ENCODE results near the gene NRCAM.

DNA sequence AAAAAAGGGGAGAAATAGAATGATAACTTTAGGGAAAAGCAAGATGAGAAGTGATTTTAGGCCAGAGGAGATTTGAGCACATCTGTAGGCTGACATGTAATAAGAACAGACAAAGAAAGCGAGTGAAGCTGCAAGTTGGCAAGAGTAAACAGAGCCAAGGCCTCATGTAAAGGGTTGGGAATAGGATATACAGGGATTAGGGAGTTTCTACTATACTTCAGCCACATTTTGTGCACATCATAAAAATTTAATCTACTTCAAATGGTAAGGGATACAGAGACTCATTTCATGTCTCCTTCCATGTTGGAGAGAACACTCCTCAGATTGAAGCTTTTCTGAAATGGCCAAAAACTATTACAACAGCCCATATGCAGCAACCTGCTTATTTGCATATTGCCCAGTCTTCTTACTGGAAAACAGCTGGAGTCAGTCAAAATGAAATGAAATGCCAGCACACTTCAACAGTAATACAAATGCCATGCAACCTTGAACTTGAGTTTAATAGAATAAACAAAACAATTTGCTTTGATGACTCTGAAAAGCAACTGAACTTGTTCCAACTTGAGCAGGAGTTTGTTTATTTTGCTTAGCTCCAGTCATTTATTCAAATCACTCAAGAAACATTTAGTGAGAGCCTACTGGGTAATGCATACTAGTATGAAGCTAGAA lies 49.9 kb downstream of the NRCAM start:
- TF ChIP-seq, protein P1, sequence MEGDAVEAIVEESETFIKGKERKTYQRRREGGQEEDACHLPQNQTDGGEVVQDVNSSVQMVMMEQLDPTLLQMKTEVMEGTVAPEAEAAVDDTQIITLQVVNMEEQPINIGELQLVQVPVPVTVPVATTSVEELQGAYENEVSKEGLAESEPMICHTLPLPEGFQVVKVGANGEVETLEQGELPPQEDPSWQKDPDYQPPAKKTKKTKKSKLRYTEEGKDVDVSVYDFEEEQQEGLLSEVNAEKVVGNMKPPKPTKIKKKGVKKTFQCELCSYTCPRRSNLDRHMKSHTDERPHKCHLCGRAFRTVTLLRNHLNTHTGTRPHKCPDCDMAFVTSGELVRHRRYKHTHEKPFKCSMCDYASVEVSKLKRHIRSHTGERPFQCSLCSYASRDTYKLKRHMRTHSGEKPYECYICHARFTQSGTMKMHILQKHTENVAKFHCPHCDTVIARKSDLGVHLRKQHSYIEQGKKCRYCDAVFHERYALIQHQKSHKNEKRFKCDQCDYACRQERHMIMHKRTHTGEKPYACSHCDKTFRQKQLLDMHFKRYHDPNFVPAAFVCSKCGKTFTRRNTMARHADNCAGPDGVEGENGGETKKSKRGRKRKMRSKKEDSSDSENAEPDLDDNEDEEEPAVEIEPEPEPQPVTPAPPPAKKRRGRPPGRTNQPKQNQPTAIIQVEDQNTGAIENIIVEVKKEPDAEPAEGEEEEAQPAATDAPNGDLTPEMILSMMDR (IDR thresholded peaks at IDR 0.05): no peak
- no peak for TF ChIP-seq POLR2A (IDR thresholded peaks at IDR 0.05)
